Superior temporal gyrus (tissue), 1 donor: Measurements from ENCODE around the gene AP1B1.
A peak's percentile ranks its signal among the peaks of the same experiment; 100 is the strongest.

Experiments used
- DNase-seq: peaks from one replicate; pipeline ENCODE4 v3.0.0-alpha.2; 2016; ENCODE audit errors: extremely low spot score

Gene AP1B1

DNA sequence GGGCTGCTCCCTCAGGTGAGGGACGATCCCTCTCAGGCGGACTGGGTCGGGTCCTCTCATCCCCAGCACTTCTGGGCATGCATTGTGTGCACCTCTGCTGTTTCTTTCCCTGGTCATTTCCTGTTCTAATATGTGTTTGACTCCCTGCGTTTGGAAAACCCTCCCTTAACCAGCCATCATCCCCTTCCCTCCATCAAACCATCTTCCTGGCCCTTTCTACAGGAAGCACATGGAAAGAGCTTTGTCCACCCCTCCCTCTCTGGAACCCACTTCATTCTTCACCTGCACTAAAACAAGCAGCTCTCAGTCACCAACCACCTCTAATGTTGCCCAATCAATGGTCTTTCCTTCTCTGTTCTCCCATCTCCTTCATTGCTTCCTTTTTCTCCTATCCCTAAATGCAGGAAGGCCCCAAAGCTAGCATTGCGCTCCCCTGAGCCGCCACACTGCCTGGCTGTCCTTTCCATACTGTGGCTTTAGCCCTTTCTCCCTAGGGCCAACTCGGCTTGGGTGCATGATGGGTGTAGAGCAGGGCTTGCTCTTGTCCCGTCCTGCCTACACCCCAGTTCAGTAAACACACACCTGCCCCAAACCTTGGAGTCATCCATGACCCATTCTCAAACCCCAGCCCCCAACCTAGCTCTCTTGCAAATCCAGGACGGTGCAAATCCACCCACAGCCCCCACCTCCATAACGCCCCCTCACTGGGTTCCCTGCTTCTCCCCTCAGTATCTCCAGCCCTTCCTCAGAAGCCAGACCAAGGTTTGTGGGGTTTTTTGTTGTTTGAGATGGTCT, 87.4 kb downstream of the AP1B1 start:
- DNase-seq, result no peak

DNA sequence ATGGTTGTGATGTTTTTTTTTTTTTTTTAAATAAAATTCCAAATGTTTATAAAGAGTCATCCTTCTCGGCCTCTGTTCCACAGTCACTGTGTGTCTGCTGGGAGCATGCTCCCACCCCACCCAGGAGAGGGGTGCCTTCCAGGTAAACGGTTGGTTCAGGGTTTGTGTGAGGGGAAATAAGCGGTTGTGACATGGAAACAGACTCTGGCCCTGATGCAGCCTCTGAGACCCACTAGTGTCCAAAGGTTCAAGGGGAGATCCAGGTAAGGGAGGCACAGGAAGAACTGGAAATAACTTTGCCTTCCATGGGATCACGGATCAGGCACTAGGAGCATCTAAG, 87.9 kb downstream of the AP1B1 start:
- no peak for DNase-seq

DNA sequence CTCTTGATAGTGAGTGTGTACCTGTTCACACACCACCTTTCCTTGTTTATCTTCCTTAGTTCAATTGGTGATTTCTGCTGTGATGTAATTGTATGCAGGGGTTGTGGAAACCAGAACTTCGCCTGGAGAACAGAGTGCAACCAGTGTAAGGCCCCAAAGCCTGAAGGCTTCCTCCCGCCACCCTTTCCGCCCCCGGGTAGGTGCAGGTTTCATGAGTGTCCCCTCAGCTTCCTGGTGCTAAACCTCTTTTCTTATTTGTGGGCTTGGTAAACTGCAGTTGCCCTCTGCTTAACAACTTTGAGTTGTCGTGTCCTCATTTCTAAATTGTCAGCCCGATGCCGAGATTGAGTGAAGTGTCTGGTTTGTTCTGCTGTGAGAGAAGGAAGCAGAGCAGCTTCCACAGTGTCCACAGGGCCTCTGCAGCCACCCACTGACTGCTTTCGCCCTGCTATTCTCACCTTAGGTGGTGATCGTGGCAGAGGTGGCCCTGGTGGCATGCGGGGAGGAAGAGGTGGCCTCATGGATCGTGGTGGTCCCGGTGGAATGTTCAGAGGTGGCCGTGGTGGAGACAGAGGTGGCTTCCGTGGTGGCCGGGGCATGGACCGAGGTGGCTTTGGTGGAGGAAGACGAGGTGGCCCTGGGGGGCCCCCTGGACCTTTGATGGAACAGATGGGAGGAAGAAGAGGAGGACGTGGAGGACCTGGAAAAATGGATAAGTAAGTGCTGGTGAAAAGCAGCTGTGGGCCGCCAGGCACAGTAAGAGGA, 89.1 kb downstream of the AP1B1 start:
- no peak for DNase-seq

DNA sequence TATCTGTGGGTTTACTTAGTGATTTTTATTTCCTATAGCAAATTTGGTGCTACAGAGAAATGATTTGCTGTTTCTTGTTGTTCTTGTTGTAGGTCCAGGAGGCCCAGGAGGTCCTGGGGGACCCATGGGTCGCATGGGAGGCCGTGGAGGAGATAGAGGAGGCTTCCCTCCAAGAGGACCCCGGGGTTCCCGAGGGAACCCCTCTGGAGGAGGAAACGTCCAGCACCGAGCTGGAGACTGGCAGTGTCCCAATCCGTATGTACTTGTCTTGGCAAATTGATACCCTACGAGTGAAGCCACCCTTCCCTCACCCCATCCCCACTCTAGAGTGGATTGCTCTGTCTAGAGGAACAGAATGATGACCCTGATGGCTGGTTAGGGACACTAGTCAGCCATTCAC, 89.7 kb downstream of the AP1B1 start:
- no peak for DNase-seq

DNA sequence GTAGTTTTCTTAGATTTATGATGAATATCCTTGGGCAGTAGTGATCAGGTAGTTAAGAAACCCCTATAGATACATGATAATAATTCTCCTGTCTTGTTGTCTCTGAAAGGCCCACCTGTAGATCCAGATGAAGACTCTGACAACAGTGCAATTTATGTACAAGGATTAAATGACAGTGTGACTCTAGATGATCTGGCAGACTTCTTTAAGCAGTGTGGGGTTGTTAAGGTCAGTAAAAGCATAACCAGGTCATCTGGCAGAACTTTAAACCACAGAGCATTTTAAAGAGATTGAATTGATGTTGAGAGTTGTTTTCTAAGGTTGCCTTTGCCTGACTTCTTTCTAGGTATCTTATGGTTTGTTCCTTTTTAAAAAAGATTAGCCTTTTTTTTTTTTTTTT, 96.0 kb downstream of the AP1B1 start:
- DNase-seq, result peak; percentile 6

DNA sequence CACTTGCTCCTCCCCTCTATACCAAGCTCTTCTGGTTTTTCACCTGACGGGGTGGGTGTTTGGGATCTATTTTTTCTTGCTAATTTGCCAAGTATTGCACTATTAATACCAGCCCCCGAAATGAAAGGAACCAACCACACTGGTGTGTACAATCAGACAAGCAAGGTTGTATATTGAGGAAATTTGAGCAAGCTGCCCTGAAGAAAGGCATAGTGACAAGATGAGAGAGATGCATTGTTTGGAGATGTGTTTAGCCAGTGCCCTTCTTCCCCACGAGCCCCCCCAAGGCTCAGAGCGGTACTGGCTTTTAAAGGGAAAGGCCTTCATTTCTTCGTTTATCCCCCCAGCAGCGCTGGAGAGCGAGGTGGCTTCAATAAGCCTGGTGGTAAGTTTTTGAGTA, 97.2 kb downstream of the AP1B1 start:
- DNase-seq, result peak; percentile 46

DNA sequence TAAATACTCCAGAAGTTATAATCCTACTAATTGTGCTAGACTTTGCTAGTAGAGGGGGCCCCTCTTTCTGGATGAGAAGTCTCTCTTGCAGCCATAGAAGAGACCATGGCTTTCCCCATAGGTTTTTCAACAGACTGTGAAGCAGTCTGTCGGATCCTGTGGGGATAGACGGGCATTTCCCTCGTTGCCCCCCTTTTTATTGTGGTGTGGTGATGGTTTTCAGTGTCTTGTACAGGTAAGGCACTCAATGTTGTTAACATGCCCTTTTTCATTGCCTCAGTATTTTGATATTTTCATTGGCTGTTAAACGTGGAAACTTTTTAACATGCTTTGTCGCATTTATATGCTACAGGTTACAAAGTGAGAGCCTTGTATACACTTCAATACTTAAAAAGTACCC, 98.3 kb downstream of the AP1B1 start:
- no peak for DNase-seq

DNA sequence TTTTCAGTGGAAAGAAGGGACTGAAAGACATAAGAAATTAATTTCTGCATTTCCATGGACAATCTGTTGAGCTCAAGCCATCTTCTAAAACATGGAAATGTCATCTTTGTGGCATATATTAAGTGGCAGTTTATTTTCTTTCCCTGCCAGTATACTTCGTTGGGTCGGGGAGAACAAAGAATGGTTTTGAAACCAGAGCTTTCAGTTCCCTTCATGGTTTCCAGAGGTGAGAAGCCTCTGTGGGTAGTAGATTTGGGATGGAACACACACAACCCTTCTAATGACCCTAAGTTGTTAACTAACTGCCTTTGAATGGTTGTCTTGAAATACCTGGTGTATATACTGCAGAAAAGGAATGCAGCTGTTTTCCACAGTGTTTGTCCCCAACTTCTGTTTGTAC, 99.5 kb downstream of the AP1B1 start:
- peak; percentile 11 for DNase-seq

DNA sequence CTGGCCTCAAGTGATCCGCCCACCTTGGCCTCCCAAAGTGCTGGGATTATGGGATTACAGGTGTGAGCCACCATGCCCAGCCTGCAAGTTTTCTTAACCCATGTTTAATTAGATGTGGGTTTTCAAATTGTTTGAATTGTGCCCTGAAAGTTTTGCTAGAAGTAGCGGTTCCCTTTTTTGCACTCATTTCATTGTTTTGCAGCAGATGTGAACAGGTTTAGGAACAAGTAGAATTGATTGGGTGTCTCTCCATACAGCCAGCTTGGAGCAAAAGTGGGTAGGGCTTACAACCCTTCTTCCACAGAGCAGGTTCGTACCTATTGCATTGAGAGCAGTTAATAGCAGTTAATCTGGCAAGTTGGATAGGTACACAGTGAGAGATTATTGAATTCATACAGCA, 104.2 kb downstream of the AP1B1 start:
- no peak for DNase-seq

DNA sequence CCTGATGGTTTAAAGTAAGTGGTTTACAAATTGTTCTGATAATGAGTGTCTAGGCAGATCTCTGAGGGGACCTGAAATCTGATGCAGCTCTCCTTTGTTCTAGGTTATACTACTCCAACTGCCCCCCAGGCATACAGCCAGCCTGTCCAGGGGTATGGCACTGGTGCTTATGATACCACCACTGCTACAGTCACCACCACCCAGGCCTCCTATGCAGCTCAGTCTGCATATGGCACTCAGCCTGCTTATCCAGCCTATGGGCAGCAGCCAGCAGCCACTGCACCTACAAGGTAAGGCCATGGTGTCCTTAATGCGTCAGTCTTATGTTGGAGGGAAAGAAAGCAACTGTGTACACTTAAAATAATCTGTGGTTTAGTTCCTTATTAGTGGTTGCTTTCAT, 110.4 kb downstream of the AP1B1 start:
- DNase-seq, result no peak
